ENCODE data around the gene ZSCAN25.
"Not testable (repeated sequence)": the region's sequence is repeated elsewhere in the genome, so short reads cannot be mapped to it uniquely, and the experiment has no call there.

The ZSCAN25 gene

GRCh38 chr7:99616359-99617191 is at the start of gene ZSCAN25:
Gene ZSCAN25, plus strand, starts transcription at chr7:99616946. Its CDS starts 2,661 bp downstream, at chr7:99619607.
- no peak for FAIRE-seq

DNA sequence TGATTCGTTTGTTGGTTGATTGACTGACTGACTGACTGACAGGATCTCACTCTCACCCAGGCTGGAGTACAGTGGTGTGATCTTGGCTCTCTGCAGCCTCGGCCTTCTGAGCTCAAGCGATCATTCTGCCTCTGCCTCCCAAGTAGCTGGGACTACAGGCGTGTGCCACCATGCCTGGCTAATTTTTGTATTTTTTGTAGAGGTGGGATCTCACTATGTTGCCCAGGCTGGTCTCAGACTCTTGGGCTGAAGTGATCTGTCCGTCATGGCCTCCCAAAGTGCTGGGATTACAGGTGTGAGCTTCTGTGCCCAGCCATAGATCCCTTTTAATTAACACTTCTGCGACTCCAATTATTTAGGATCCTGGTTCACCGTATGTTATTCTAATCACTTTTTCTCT is 48.0 kb upstream of the ZSCAN25 start:
- FAIRE-seq = not testable (repeated sequence)

- FAIRE-seq = no peak
Measured at GRCh38 chr7:99571768-99572167, 45.0 kb upstream of the ZSCAN25 start.

DNA sequence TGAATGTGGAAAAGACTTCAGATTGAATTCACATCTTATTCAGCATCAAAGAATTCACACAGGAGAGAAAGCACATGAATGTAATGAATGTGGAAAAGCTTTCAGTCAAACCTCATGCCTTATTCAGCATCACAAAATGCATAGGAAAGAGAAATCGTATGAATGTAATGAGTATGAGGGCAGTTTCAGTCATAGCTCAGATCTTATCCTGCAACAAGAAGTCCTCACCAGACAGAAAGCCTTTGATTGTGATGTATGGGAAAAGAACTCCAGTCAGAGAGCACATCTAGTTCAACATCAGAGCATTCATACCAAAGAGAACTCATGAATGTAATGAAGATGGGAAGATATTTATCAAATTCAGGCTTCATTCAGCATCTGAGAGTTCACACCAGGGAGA is 43.5 kb upstream of the ZSCAN25 start:
- no peak for FAIRE-seq

DNA sequence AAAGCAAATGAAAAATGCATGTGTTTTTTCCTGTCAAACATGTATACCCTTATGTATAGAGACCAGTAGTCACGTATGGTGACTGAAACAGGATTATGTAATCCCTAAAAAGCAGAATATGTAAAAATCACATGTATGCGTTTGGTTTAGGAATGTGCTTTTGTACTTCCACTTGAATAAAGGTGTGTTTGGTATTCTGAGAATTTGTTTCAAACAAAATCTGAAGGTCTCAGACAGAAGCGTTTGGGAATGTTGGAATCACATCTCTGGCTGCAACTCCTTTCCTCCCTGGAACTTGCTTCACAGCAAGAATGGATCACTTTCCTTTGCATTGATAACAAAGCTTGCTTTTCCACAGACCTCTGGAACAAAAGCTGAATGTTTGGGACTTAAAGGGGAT is 40.5 kb upstream of the ZSCAN25 start:
- no peak for FAIRE-seq

GRCh38 chr7:99579281-99579955 is 37.3 kb upstream of the ZSCAN25 start:
- FAIRE-seq = no peak

DNA sequence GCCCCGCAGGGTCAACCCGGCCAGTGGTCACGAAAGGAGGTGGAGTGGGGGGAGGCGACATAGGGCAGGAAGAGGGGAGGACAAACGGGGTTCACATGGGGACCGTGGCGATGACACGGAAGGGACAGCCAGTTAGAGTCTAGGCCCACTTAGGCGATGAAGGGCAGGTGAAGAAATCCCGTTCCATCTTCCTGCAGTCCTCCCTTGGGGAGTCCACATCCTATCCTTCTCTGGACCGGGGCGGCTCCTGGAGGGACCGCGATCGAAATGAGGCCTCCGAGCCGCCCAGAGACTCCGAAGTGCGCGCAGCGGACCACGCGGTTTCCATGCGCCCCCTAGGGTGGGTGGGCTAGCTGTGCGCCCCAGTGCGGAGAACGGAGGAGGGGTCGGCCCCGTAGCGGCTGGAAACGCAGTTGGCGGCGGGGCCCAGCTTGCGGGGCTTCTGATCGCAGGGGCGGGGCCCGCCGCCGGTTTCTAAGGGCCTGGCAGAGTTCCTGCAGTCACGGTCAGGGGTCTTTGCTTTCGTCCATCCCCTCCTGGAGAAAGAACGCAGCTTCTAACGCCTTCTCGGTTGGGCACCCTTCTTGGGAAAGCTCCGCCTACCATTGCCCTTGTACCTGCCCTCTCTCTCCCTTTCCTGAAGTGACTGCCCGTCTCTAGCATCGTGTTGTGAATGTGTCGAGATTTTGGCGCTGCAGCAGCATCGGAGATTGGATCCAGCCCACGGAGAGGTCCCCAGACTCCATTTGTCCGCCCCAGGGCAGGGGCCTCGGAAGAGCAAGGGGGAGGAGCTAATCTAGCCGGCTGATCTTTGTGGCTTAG is 36.6 kb upstream of the ZSCAN25 start:
- no peak for FAIRE-seq

GRCh38 chr7:99580778-99581332 is 35.9 kb upstream of the ZSCAN25 start:
- not testable (repeated sequence) for FAIRE-seq

DNA sequence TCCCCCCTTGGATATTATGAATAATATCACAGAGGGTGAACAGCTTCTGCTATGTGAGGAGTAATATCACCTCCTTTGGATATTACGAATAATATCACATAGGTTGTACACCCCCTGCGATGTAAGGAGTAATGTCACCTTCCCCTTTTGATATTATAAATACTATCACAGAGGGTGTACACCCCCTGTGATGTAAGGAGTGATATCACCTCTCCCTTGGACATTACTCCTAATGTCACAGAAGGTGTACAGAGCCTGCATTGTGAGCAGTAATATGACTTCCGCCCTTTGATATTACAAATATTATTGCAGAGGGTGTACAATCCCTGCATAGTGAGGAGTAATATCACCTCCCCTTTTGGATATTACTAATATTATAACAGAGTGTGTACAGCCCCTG is 27.9 kb upstream of the ZSCAN25 start:
- no peak for FAIRE-seq

DNA sequence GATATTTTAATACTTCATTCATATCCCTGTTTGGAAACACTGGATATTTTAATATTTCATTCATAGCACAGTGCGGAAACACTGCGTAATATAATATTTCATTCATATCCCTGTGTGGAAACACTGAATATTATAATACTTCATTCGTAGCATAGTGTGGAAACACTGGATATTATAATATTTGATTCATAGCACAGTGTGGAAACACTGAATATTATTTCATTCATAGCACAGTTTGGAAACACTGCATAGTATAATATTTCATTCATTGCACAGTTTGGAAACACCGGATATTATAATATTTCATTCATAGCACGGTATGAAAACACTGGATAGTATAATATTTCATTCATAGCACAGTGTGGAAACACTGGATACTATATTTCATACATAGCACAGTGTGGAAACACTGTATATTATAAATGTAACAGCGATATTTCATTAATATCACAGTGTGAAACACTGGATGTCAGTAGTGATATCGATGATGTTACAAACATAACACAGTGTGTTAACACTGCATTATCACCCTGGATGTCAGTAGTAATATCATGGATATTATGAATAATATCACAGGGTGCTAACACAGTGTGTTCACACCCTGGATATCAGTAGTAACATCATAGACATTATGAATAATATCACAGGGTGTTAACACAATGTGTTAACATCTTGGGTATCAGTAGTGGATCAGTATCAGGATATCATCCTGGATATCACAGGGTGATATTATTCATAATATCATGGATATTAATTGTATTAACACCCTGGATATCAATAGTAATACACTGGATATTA is 21.6 kb upstream of the ZSCAN25 start:
- FAIRE-seq = no peak

GRCh38 chr7:99596408-99596955 is 20.3 kb upstream of the ZSCAN25 start:
- no peak for FAIRE-seq

DNA sequence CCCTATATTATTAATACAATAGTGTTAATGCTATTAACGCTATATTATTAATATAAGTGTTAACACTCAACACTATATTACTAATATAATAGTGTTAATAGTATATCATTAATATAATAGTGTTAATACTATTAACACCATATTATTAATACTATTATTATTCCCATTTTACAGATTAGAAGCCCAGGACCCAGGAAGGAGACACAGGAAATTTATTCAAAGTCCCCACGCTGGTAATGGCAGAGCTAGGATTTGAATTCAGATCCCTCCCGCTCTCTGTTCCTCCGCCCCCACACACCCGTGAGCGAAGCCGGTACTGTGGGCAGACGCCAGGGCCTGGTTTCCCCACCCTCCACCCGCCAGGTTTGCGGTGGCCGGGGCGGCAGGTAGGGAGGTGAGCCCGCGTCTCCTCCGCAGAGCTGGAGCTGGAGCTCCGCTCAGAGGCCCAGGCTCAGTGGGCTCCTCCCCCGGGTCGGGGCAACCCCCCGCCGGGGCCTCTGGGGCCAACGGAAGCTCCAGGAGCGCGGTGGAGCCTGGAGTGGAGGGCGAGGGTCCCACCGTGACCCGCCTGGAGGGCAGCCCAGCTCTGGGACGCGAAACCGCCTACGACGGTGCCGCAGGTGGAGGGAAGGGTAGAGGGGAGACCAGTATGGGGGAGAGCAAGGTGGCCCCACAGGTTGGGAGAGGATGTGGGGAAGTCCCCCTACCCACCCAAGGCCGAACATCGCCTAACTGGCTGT is 18.8 kb upstream of the ZSCAN25 start, which contains the start of gene TMEM225B:
TMEM225B (plus strand) TSS at position 506 of the 740 bp plus-strand sequence. CDS start 6,122 bp downstream, outside the sequence.
- no peak for FAIRE-seq

DNA sequence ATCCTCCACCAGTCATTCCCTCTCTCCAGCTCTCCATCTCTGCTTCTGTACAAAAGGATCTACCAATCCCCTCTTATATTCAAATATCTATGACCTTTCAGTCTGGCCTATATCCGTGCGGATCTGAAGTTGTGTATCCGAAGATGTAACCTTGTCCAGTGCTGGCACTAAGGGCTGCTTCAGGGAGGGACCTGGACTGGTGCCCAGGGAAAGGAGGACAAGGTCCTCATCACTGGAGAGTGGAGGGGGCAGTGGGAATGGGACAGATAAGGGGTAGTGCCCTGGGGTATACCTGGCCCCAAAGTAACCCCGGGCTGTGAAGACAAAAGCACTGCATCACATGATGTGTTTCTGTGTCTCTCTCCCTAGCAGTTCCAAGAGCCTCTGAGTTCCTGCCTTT is 16.9 kb upstream of the ZSCAN25 start:
- no peak for FAIRE-seq

- no peak for FAIRE-seq
Measured at GRCh38 chr7:99601656-99602310, 15.0 kb upstream of the ZSCAN25 start.

- FAIRE-seq = no peak
Measured at GRCh38 chr7:99605527-99605926, 11.2 kb upstream of the ZSCAN25 start.

DNA sequence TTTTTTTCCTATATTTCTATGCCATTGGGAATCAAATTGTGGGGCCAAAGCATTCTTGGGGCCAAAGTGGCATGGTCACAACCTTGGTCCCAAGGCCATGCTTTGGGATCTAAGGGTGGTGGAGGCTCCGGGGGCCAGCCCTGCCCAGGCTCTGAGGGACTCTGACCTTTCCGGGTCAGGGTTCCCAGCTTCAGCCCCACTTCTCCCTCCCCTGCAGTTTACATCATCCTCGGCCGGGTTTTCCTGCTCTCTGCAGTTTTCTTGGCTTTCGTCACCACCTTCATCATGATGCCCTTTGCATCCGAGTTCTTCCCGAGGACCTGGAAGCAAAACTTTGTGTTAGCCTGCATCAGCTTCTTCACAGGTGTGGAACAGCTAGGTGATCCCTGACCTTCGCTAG is 10.2 kb upstream of the ZSCAN25 start:
- no peak for FAIRE-seq

DNA sequence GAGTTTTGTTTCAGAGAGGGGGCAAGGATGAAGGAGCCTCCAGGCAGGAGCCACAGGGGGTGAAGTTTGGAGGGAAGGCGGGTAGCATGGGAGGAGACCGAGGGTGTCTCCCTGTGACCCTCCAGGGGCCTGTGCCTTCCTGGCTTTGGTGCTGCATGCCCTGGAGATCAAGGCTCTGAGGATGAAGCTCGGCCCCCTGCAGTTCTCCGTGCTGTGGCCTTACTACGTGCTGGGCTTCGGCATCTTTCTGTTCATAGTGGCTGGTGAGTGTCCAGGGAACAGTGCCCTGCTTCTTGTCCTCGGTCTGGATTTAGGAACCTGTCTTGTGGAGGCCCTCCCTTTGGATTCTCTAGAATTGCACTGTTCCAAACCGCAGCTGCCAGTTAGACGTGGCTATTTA is 9.2 kb upstream of the ZSCAN25 start:
- no peak for FAIRE-seq

DNA sequence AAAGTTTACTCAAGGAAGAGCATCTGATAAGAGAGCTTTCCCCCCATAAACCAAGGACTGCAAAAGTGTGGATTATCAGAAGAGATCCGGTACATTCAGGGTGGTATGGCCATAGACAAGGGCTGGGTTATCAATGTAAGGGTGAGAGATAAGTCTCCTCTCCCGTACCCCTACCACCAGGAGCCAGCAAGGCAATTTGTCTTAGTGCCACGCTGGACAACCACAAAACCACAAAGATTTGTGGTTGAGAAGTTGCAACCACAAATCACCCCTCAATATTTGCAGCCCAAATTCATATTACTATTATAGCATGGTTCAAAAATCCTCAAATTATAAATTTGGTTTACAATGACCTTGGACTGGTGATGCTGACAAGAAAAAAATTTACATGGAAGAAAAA is 2.3 kb upstream of the ZSCAN25 start:
- no peak for FAIRE-seq

GRCh38 chr7:99615989-99616358 is 772 bp upstream of the ZSCAN25 start:
- no peak for FAIRE-seq

- no peak for FAIRE-seq
Measured at GRCh38 chr7:99617192-99617781, 541 bp downstream of the ZSCAN25 start.
